ENCODE data around the gene AUTS2.

DNA sequence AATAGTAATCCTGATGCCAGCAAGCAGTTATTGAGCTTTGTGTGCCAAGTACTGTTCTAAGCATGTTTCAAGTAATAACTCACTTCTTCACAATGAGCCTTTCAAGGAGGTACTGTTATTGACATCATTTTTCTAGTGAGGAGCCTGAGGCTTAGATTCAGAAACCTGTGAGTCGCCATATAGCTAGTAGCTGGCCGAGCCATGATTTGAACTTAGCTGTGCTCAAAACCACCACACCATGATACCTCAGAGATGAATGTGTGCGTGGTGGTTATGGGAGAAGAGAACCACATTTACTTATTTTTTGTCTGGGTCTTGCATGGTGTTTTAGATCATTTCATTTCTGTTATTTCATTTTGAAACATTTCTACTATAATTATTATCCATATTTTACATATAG is 578.9 kb downstream of the AUTS2 start:
- TF ChIP-seq, protein P1, sequence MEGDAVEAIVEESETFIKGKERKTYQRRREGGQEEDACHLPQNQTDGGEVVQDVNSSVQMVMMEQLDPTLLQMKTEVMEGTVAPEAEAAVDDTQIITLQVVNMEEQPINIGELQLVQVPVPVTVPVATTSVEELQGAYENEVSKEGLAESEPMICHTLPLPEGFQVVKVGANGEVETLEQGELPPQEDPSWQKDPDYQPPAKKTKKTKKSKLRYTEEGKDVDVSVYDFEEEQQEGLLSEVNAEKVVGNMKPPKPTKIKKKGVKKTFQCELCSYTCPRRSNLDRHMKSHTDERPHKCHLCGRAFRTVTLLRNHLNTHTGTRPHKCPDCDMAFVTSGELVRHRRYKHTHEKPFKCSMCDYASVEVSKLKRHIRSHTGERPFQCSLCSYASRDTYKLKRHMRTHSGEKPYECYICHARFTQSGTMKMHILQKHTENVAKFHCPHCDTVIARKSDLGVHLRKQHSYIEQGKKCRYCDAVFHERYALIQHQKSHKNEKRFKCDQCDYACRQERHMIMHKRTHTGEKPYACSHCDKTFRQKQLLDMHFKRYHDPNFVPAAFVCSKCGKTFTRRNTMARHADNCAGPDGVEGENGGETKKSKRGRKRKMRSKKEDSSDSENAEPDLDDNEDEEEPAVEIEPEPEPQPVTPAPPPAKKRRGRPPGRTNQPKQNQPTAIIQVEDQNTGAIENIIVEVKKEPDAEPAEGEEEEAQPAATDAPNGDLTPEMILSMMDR (tag by site-specific recombination; IDR thresholded peaks at IDR 0.05) = no peak
- TF ChIP-seq ZXDB (tag by site-specific recombination; IDR thresholded peaks at IDR 0.05) (no peak), ZNF621 (tag by site-specific recombination; IDR thresholded peaks at IDR 0.05) (no peak), ZNF157 (tag by site-specific recombination; IDR thresholded peaks at IDR 0.05) (no peak), ZFP3 (tag by site-specific recombination; IDR thresholded peaks at IDR 0.05; ENCODE audit: low read depth) (no peak), OSR2 (tag by site-specific recombination; IDR thresholded peaks at IDR 0.05) (no peak), TCF7L2 (IDR thresholded peaks at IDR 0.05; ENCODE audit: borderline replicate concordance, low read depth, low read length) (no peak), ZFP69B (tag by site-specific recombination; IDR thresholded peaks at IDR 0.05) (no peak)
